Activated CD8-positive, alpha-beta T cell treated with anti-CD3 and anti-CD28 coated beads for 36 hours (primary cell): ENCODE data around the gene C1QTNF8. TPM values are rescaled to one million over a fixed set of nuclear protein-coding genes. Genes with fewer than 3 reads are reported as not detected.

Source experiments
- ATAC-seq: fragments of 200-7000 bp; cut with Tn5 transposase; one replicate; pipeline ENCODE4 v1.10.0; 2021; ENCODE audit warnings: mild to moderate bottlenecking, moderate library complexity
- CTCF ChIA-PET: fragments of 350-600 bp; sonication (Branson Sonifier 250); formaldehyde crosslinking; loops from one replicate; lab custom pipeline; 2021; ENCODE audit warnings: antibody characterized with exemption; lab: Charles Lee
- POLR2A ChIA-PET: fragments of 350-600 bp; sonication (Branson Sonifier 250); formaldehyde crosslinking; loops from one replicate; lab custom pipeline; 2021; ENCODE audit warnings: antibody characterized with exemption; lab: Charles Lee
- DNase-seq: peaks from one replicate; pipeline ENCODE4 v3.0.0-alpha.2; 2020
- H3K27ac Mint-ChIP-seq: one replicate; pipeline ENCODE4 v1.8.0; 2021; ENCODE audit warnings: mild to moderate bottlenecking, mixed read lengths
- H3K27me3 Mint-ChIP-seq: one replicate; pipeline ENCODE4 v1.8.0; 2021; ENCODE audit warnings: mixed read lengths
- H3K36me3 Mint-ChIP-seq: one replicate; pipeline ENCODE4 v1.8.0; 2021; ENCODE audit warnings: low read depth, mixed read lengths
- H3K4me1 Mint-ChIP-seq: one replicate; pipeline ENCODE4 v1.8.0; 2021; ENCODE audit warnings: low read depth, mixed read lengths
- H3K4me3 Mint-ChIP-seq: one replicate; pipeline ENCODE4 v1.8.0; 2021; ENCODE audit warnings: mild to moderate bottlenecking, moderate library complexity, mixed read lengths
- H3K9me3 Mint-ChIP-seq: one replicate; pipeline ENCODE4 v1.8.0; 2021; ENCODE audit warnings: mixed read lengths
- CTCF ChIP-seq: fragments of 200-600 bp; IDR thresholded peaks from one replicate; pipeline ENCODE4 v1.8.0; 2022; ENCODE audit warnings: antibody characterized with exemption, mild to moderate bottlenecking
- intact Hi-C: fragments of 100-400 bp; cut with micrococcal nuclease; formaldehyde crosslinking; loops from one replicate; pipeline ENCODE4 v1.10.0; 2022
- total RNA-seq, 2 experiments: library from RNA; stranded (reverse); gene quantifications; one replicate each; pipeline ENCODE4 v1.2.3, GENCODE V29; 2021

The C1QTNF8 gene
- total RNA-seq, 2 experiments from 2014 or later: not detected

- TF ChIP-seq CTCF: no peak
- no peak overlapping the region for H3K4me3 Mint-ChIP-seq
- POLR2A ChIA-PET: no interaction called here
- intact Hi-C loops: no loop called here
- H3K4me1 Mint-ChIP-seq: no peaks in the 10 kb centered on the region
- peaks cover 3% of the 10 kb centered on the region for H3K9me3 Mint-ChIP-seq
- DNase-seq: no peak
- CTCF ChIA-PET: no interaction called here
- ATAC-seq: no peak
- H3K27me3 Mint-ChIP-seq: peaks cover 22% of the 10 kb centered on the region
- H3K36me3 Mint-ChIP-seq: no peaks in the 10 kb centered on the region
- H3K27ac Mint-ChIP-seq: no peak overlapping the region
These were observed 16.1 kb downstream of the C1QTNF8 start for GRCh38 chr16:1079786-1080525.

- Mint-ChIP-seq H3K27me3 (peaks cover 21% of the 10 kb centered on the region), H3K4me3 (no peak overlapping the region), H3K4me1 (no peaks in the 10 kb centered on the region), H3K27ac (no peak overlapping the region), H3K36me3 (no peaks in the 10 kb centered on the region), H3K9me3 (no peaks in the 10 kb centered on the region)
- intact Hi-C loops: no loop called here
- POLR2A ChIA-PET: no interaction called here
- ATAC-seq (no peak), DNase-seq (no peak)
- CTCF ChIA-PET: no interaction called here
- no peak for TF ChIP-seq CTCF
These were observed 16.7 kb downstream of the C1QTNF8 start for GRCh38 chr16:1079341-1079740.

DNA sequence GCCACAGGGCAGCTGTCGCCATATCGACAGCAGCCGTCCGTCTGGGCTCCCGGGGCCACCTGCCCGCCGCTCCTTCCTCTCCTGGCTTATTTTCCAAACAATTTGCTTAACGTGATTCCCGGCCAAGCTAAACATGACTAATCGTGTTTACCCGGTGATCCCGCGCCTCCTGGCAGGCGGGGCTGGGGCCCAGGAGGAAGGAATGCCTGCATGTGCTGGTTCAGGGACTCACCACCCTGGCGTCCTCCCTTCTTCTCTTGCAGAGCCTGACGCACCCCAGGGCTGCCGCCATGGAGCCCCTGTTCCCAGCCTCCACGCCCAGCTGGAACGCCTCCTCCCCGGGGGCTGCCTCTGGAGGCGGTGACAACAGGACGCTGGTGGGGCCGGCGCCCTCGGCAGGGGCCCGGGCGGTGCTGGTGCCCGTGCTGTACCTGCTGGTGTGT is 17.4 kb downstream of the C1QTNF8 start:
- H3K27ac Mint-ChIP-seq: no peak overlapping the region
- DNase-seq (no peak), ATAC-seq (no peak)
- no peaks in the 10 kb centered on the region for H3K4me1 Mint-ChIP-seq
- ChIA-PET CTCF (no interaction called here), POLR2A (no interaction called here)
- H3K4me3 Mint-ChIP-seq: no peak overlapping the region
- TF ChIP-seq CTCF: no peak
- intact Hi-C loops: no loop called here
- H3K36me3 Mint-ChIP-seq: no peaks in the 10 kb centered on the region
- H3K27me3 Mint-ChIP-seq: peaks cover 16% of the 10 kb centered on the region
- no peaks in the 10 kb centered on the region for H3K9me3 Mint-ChIP-seq

GRCh38 chr16:1077877-1078578 is 18.0 kb downstream of the C1QTNF8 start:
- TF ChIP-seq CTCF: no peak
- Mint-ChIP-seq H3K4me3 (no peak overlapping the region), H3K9me3 (no peaks in the 10 kb centered on the region), H3K36me3 (no peaks in the 10 kb centered on the region), H3K4me1 (no peaks in the 10 kb centered on the region), H3K27ac (no peak overlapping the region), H3K27me3 (peaks cover 16% of the 10 kb centered on the region)
- ATAC-seq (no peak), DNase-seq (no peak)
- POLR2A ChIA-PET: no interaction called here
- CTCF ChIA-PET: no interaction called here
- intact Hi-C loops: no loop called here
